M059J (cell line): ENCODE results near the gene SBK2. TPM values are rescaled to one million over a fixed set of nuclear protein-coding genes. Genes with fewer than 3 reads are reported as not detected.
A peak's percentile ranks its signal among the peaks of the same experiment; 100 is the strongest.
"Not testable (repeated sequence)": the region's sequence is repeated elsewhere in the genome, so short reads cannot be mapped to it uniquely, and the experiment has no call there.

Source experiments
- DNase-seq: peaks from one replicate; pipeline ENCODE4 v3.0.0-alpha.2; 2012; ENCODE audit warnings: low read depth
- total RNA-seq: library from RNA; depleted of rRNA; stranded (reverse); fragments of >200 nt; shearing (Covaris generic); gene quantifications from 2 replicates; pipeline ENCODE4 v1.2.3, GENCODE V29; 2014

Gene SBK2
- total RNA-seq, 1 experiment from 2014 or later = 0.20 TPM

DNA sequence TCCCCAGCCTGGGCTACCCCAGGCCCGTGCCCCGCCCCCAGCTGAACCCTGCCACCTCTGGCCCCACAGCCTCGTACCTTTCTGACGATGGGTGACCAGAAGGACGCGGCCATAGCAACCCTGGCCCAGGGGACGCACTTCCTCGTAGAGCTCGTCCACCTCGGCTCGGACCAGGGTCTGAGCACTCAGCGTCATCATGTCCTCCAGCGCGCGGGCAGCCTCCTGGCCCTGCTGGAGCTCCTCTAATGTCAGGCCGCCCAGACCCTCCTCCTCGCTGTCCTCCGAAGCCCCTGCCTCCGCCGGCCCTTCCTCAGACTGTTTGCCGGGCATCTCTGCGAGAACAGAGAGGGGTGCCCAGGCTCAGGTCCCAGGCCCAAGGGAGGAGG, 975 bp downstream of the SBK2 start:
- DNase-seq = no peak

- DNase-seq = no peak
These were observed 1.6 kb downstream of the SBK2 start for GRCh38 chr19:55535173-55535964.

DNA sequence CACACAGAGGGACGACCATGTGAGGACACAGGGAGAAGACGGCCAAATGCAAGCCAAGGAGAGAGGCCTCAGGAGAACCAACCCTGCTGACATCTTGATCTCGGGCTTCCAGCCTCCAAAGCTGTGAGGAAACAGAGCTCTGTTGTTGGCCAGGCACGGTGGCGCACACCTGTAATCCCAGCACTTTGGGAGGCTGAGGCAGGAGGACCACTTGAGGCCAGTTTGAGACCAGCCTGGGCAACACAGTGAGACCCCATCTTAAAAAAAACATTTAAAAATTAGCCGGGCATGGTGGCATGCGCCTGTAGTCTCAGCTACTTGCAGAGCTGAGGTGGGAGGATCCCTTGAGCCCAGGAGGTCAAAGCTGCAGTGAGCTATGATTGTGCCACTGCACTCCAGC, 2.7 kb downstream of the SBK2 start:
- not testable (repeated sequence) for DNase-seq

- no peak for DNase-seq
These were observed 5.9 kb downstream of the SBK2 start for GRCh38 chr19:55530996-55531395.

DNA sequence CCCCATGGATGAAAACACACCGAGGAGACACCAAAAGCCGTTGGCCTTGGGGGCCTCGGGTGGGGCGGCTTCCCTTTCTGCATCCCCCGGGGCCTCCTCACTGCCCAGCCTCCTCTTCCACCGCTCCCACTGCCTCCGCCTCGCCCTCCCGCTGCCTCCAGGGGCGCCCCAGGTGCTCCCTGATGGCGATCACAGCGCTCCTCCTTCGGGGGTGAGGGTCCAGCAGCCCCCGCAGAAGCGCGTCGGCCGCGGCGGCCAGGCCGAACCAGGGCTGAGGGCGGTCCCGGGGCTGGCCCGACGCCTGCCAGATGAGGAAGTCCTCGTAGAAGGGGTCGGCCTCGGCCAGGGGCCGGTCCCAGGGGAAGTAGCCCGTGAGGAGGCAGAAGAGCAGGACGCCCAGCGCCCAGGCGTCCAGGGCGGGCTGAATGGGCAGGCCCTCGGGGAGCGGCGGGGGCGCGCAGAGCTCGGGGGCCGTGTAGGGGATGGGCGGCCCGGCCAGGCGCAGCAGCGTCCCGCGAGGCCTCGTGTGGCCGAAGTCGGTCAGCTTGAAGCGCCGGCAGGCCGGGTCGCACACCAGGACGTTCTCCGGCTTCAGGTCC, 7.2 kb downstream of the SBK2 start:
- DNase-seq = no peak

DNA sequence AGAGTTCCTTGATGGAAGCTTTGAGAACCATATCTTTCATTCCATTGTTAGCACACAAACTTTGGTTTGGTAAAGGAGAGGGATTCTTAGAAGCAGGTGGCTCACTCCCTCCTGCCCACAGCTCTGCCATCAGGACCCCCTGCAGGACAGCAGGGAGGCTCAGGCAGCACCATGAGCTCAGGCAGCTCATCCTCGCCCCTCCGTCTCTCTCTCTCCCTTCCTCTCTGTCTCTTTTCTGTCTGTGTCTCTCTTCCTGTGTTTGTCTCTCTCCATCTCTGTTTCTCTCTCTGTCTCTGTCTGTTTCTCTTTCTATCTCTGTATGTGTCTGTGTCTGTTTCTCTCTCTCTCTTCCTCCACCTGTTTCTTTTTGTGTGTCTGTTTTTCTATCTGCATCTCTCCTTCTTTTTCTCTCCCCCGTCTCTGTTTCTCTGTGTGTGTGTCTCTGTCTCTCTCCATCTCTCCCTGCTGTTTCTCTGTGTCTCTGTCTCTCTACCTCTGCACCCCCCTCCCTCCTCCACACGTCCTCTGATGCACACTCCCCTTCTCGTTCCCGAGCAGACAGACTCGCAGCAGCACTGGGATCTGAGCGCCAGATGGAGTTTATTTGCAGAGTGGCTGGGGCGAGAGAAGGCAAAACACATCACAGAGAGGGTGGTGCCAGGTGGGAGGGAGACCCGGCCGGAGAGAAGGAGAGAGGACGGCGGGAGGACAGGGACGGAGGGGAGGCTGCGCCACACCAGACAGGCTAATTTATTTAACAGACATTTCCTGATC, 8.7 kb downstream of the SBK2 start:
- no peak for DNase-seq

DNA sequence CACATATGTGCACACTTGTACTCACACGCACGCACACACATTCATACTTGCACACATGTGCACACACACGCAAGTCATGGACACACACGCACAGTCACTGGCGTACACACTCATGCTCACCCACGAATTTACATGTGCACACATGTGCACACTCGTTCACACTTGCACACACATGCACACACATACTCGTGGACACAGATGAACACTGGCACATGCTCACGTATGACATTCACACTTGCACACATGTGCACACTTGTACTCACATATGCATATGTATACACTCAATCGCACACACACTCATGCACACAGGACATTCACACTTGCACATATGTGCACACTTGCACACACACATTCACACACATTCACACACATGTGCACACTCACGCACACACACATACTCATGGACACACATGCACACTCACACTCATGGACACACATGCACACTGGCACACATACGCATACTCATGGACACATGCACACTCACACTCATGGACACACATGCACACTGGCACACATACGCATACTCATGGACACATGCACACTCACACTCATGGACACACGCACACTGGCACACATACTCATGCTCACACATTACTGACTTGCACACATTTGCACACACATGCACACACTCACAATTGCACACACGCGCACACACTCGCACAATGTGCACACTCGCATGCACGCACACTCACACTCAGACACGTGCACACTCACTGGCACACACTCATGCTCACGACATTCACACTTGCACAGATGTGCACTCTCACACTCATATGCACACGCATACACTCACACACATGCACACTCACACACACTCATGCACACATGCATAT, 9.5 kb downstream of the SBK2 start:
- DNase-seq = no peak

GRCh38 chr19:55526216-55527196, 10.4 kb downstream of the SBK2 start:
- peak; percentile 57 for DNase-seq

GRCh38 chr19:55525289-55526101, 11.4 kb downstream of the SBK2 start:
- no peak for DNase-seq

- no peak for DNase-seq
These were observed 16.1 kb downstream of the SBK2 start for GRCh38 chr19:55520691-55521292.

DNA sequence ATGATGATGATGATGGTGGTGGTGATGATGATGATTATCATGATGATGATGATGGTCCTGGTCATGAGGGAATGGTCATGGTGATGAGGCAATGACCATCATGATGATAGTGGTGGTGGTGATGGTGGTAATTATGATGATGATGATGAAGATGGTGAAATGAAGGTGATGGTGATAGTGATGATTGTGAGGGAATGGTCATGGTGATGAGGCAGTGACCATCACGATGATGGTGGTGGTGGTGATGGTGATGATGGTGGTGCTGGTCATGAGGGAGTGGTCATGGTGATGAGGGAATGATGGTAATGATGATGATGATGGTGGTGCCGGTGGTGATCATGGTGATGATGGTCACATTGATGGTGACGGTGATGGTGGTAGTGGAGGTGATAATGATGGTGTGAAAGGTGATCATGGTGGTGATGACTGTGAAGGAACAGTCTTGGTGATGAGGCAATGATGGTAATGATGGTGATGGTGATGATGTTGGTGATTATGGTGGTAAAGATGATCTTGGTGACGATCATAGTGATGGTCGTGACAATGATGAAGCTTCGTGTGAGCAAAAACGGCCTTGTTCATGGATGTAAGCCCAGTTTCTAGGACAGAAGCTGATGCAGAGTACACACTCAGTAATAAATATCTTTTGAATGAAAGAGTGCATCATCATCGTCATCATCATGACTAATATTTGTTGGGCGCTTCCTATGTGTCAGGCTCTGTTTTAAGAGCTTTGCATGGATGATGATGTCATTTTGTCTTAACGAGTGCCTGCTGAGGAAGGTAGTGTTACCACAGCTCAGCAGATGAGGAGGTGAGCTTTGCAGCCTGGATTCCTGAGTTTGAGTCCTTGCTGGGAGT, 17.3 kb downstream of the SBK2 start:
- DNase-seq = peak; percentile 89

GRCh38 chr19:55516878-55517620, 19.9 kb downstream of the SBK2 start:
- peak; percentile 84 for DNase-seq

DNA sequence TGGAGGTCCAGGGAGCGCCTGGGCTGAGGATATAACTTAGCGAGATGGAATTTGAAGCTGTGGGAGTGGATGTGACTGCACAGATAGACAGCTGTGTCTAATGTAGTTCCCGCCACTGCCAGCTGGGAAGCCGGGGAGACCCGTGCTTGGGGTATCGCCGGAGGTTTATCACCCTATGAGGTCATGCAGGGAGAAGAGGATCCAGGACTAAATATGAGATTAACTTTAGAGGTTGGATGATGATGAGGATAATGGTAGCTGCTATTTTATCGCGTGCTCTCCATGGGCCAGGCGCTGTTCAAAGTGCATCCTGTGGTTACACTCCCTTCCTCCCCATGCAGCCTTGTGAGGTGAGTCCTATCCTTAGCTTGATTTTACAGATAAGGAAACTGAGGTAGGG, 28.8 kb downstream of the SBK2 start:
- no peak for DNase-seq

GRCh38 chr19:55504981-55505380, 32.0 kb downstream of the SBK2 start:
- DNase-seq = no peak

GRCh38 chr19:55504252-55504603, 32.7 kb downstream of the SBK2 start:
- DNase-seq = no peak

DNA sequence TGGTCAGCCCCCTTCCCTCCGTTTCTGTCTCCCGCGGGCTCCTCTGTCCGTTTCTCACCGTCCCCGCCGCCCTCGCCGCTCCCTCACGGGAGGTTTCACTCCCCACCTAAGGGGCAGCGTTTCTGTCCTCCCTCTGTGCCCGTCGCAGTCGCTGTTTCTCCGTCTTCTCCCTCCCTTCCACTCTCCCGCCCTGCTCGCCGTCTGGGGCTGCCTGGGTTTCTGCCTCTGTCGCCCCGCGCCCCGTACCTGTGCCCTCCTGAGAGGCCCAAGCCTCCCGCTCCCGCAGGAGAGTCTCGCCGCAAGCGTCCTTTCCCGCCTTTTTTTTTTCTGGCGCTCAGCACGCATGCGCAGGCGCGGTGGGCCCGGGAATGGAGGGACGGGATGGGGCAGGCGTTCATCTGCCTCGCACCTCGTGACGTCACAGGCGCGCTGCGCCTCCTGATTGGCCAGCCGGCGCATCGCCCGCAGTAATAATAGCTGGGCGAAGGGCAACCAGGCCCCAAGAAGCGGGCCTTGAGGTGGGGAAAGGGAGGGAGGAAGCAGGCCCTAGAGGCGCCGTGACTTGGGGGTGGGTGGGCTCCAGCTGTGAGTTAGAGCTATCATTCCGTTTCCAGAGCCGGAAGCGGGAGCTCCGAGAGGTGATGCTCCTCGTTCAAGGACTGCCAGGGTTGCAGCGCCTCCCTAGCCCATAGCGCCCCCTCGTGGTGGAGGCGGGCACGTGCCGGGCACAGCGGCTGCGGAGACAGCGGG, 33.3 kb downstream of the SBK2 start:
- DNase-seq = peak; percentile 88

DNA sequence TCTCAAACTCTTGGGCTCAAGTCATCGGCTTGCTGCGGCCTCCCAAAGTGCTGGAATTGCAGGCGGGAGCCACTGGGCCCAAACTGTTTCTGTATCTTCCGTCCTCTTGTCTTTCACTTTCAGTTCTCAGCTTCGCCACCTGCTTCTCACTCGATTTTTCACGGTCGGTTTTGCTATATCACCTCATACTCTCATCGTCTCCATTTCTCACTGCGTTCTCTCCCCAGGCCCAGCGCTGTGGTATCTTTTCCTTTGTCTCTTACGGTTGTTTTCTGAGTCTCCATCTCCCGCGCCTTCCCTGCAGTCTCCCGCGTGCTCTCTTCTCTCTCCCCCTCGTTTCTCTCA, 33.8 kb downstream of the SBK2 start:
- DNase-seq = no peak
